Measurements from ENCODE around the gene EXOC3.
"Not testable (repeated sequence)": the region's sequence is repeated elsewhere in the genome, so short reads cannot be mapped to it uniquely, and the experiment has no call there.

EXOC3 gene

DNA sequence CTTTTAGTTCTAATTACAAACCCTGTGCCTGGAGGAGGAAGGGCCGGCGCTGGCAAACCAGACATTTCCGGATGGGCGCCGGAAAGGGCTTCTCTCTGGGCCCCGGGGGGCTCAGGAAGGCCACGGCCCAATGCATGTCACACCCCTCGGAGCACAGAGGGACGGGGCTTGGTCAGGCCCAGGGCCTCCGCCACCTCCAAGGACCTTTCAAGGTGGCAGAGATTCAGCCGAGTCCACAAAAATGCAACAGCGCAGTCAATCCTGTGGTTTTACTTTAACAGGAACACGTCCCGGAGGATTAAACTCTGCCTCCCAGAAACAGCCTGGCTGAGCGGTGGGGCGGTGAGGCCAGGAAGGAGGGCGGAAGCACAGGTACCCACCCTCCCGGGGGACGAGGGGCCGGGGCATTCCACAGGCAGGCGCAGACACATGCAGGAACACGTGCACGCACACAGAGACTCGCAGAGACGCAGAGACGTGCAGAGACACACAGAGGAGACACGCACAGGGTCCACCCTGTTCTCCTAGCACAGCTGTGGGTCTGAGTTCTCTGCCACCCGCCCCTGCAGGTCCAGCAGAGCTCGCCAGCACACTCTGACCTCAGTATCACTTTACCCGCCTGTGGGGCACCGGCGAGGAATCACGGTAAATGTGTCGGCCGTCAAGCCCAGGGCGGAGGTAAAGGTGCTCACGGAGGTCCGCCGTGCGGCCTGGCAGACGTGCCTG, 58.3 kb downstream of the EXOC3 start:
- H3K27me3 ChIP-seq (ENCODE audit: control insufficient read depth in 2 of 2, insufficient read depth in 2 of 2, low read length in 2 of 2) = peaks cover 9 to 23% of the 10 kb centered on the region in 2 donors
- H3K36me3 ChIP-seq (ENCODE audit: control insufficient read depth in 2 of 2, insufficient read depth in 2 of 2, low read length in 2 of 2) = no peaks in the 10 kb centered on the region
- no peak overlapping the region for H3K9ac ChIP-seq (ENCODE audit: low read depth in 1 of 2, low read length in 2 of 2)

DNA sequence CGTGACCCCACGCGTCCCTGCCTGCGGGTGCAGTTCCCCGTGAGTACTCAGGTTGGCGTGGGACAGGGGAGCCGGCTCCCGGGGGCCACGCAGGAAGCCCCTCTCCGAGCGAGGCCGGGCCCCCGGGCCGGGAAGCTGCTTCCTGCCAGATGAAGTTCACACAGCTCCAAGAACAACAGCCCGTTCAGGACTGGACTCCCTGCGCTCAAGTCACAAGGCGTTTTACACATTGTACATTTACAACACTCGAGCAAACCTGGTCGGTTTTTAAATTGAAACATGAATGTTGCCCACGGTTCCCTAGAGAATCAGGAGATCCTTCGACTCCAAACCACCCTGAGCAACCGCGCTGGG, 58.8 kb downstream of the EXOC3 start:
- H3K4me1 ChIP-seq (ENCODE audit: control insufficient read depth in 2 of 2, insufficient read depth in 2 of 2, low read length in 2 of 2) = no peaks in the 10 kb centered on the region
- H3K27me3 ChIP-seq (ENCODE audit: control insufficient read depth in 2 of 2, insufficient read depth in 2 of 2, low read length in 2 of 2) = peaks cover 9 to 22% of the 10 kb centered on the region in 2 donors
- H3K4me3 ChIP-seq (ENCODE audit: low read length in 2 of 2) = no peak overlapping the region
- no peak overlapping the region for H3K9ac ChIP-seq (ENCODE audit: low read depth in 1 of 2, low read length in 2 of 2)
- no peaks in the 10 kb centered on the region for H3K9me3 ChIP-seq (ENCODE audit: control insufficient read depth in 2 of 2, low read length in 2 of 2)
- H3K27ac ChIP-seq (ENCODE audit: low read depth in 2 of 2, low read length in 2 of 2) = no peak overlapping the region
- H3K36me3 ChIP-seq (ENCODE audit: control insufficient read depth in 2 of 2, insufficient read depth in 2 of 2, low read length in 2 of 2) = no peaks in the 10 kb centered on the region

More for the DNA sequence above, 58.3 kb downstream of the EXOC3 start:
- no peaks in the 10 kb centered on the region for H3K9me3 ChIP-seq (ENCODE audit: control insufficient read depth in 2 of 2, low read length in 2 of 2)
- H3K4me3 ChIP-seq (ENCODE audit: low read length in 2 of 2) = no peak overlapping the region
- no peak overlapping the region for H3K27ac ChIP-seq (ENCODE audit: low read depth in 2 of 2, low read length in 2 of 2)
- no peaks in the 10 kb centered on the region for H3K4me1 ChIP-seq (ENCODE audit: control insufficient read depth in 2 of 2, insufficient read depth in 2 of 2, low read length in 2 of 2)

DNA sequence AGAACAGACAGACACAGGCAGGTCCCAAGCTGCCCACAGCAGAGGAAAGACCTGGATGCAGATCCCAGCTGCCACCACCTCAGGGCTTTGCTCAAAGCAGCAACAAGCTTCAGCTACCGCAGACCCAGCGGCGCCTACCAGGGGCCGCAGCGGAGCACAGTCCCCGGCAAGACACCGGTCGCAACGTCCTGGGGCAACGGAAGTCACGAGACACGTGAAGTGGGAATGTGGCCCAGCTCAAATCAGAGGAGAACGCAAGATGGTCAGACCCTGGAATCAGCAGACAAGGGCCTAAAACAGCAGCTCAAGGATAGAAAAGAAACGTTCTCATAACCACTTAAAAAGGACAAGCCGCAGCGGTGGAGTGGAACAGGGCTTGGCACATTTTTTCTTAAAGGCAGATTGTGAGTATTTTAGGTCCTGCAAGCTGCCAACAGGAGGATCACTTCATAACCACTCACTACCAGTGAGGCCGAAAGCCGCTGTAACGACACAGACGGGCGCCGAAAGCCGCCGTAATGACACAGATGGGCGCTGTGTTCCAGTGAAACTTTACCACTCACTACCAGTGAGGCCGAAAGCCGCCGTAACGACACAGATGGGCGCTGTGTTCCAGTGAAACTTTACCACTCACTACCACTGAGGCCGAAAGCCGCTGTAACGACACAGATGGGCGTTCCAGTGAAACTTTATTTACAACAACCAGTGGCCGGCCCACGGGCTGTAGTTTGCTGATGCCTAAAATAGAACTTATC, 59.5 kb downstream of the EXOC3 start:
- Histone ChIP-seq H3K27me3 (ENCODE audit: control insufficient read depth in 2 of 2, insufficient read depth in 2 of 2, low read length in 2 of 2) (peaks cover 9 to 19% of the 10 kb centered on the region in 2 donors), H3K4me3 (ENCODE audit: low read length in 2 of 2) (no peak overlapping the region), H3K27ac (ENCODE audit: low read depth in 2 of 2, low read length in 2 of 2) (no peak overlapping the region), H3K4me1 (ENCODE audit: control insufficient read depth in 2 of 2, insufficient read depth in 2 of 2, low read length in 2 of 2) (no peaks in the 10 kb centered on the region), H3K9ac (ENCODE audit: low read depth in 1 of 2, low read length in 2 of 2) (no peak overlapping the region), H3K36me3 (ENCODE audit: control insufficient read depth in 2 of 2, insufficient read depth in 2 of 2, low read length in 2 of 2) (no peaks in the 10 kb centered on the region), H3K9me3 (ENCODE audit: control insufficient read depth in 2 of 2, low read length in 2 of 2) (no peaks in the 10 kb centered on the region)

DNA sequence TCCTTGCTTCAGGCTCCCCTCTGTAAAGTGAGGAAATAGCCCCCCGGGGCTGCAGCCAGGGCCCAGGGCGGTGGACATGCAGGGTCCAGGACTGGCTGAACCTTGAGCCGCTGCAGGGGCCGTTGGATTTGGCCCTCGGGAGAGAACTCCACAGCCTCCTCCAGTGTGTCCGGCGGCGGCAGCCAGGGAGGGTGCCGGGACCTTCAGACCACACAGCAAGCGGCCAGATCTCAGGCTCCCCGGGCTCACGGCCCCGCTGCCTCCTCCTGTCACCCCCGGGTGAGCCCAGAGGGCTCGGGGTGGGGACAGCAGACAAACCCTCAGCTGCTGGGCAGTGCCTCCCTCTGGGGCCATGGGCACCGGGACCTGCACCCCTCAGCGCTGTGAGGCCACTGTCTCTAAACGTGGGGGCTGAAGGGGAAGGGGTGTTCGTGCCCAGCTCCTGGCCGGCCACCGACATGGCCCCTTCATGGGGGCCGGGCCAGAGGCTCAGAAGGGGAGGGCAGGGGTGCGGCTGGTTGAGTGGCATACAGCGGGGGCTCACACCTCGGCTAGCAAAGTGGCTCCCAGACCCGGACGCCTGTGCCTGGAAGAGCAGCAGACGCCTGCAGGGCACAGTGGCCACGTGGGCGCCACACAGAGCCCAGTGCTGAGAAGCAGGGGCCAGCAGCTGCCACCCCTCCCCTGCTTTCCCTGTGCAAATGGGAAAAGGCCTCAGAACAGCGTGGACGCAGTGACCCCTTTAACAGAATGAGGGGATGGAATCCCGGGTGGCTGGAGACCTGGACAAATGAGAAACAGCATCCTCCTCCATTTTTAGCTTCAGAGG, 61.6 kb downstream of the EXOC3 start:
- Histone ChIP-seq H3K4me3 (ENCODE audit: low read length in 2 of 2) (no peak overlapping the region), H3K36me3 (ENCODE audit: control insufficient read depth in 2 of 2, insufficient read depth in 2 of 2, low read length in 2 of 2) (no peaks in the 10 kb centered on the region), H3K9me3 (ENCODE audit: control insufficient read depth in 2 of 2, low read length in 2 of 2) (no peaks in the 10 kb centered on the region), H3K27ac (ENCODE audit: low read depth in 2 of 2, low read length in 2 of 2) (no peak overlapping the region), H3K4me1 (ENCODE audit: control insufficient read depth in 2 of 2, insufficient read depth in 2 of 2, low read length in 2 of 2) (no peaks in the 10 kb centered on the region), H3K9ac (ENCODE audit: low read depth in 1 of 2, low read length in 2 of 2) (no peak overlapping the region), H3K27me3 (ENCODE audit: control insufficient read depth in 2 of 2, insufficient read depth in 2 of 2, low read length in 2 of 2) (peaks cover 0 to 10% of the 10 kb centered on the region in 2 donors)

DNA sequence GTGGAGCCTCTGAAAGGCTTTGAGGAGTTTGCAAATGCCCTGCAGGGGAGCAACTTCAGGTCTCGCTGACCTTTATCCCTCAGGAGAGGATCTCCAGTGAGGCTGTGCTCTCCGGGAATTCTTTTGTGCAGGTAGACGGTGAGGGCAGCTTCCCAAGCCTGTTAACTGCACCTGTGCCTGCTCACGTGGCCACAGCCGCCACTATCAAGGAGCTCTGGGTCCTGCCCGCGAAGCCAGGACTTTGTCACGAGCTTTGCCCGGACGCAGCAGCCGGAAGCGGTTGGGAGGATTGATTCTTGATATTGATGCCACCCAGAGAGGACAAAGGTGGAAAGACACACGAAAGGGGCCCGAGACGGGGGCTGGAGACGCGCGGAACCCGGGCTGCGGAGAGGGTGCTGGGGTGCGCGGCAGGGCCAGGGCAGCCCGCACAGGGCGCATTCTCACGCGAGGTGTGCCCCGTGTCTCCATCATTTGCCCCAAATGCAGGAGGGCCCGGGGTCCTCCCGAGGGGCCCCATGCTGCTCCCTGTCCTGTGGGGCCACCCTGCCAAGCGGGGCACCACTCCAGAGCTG, 63.1 kb downstream of the EXOC3 start:
- Histone ChIP-seq H3K9me3 (ENCODE audit: control insufficient read depth in 2 of 2, low read length in 2 of 2) (no peaks in the 10 kb centered on the region), H3K4me1 (ENCODE audit: control insufficient read depth in 2 of 2, insufficient read depth in 2 of 2, low read length in 2 of 2) (no peaks in the 10 kb centered on the region), H3K36me3 (ENCODE audit: control insufficient read depth in 2 of 2, insufficient read depth in 2 of 2, low read length in 2 of 2) (no peaks in the 10 kb centered on the region), H3K27me3 (ENCODE audit: control insufficient read depth in 2 of 2, insufficient read depth in 2 of 2, low read length in 2 of 2) (peaks cover 0 to 9% of the 10 kb centered on the region in 2 donors), H3K4me3 (ENCODE audit: low read length in 2 of 2) (no peak overlapping the region), H3K9ac (ENCODE audit: low read depth in 1 of 2, low read length in 2 of 2) (no peak overlapping the region), H3K27ac (ENCODE audit: low read depth in 2 of 2, low read length in 2 of 2) (no peak overlapping the region)

DNA sequence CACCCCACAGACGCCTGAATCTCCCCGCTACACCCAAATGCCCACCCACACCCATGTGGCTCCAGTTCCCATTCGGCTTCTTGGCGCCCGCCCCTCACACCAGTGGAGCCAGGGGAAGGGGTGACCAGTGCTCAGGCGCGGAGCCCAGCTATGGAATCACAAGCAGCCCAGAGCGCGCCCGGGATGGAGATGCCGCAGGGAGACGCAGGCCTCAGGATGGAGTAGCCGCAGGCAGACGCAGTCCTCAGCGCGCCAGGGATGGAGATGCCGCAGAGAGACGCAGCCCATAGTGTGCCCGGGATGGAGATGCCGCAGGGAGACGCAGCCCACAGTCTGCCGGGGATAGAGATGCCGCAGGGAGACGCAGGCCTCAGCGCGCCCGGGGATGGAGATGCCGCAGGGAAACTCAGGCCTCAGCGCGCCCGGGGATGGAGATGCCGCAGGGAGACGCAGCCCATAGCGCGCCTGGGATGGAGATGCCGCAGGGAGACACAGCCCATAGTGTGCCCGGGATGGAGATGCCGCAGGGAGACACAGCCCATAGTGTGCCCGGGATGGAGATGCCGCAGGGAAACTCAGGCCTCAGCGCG, 65.1 kb downstream of the EXOC3 start:
- not testable (repeated sequence) for H3K4me3 ChIP-seq (ENCODE audit: low read length in 2 of 2); H3K9ac ChIP-seq (ENCODE audit: low read depth in 1 of 2, low read length in 2 of 2); H3K9me3 ChIP-seq (ENCODE audit: control insufficient read depth in 2 of 2, low read length in 2 of 2); H3K27ac ChIP-seq (ENCODE audit: low read depth in 2 of 2, low read length in 2 of 2); H3K4me1 ChIP-seq (ENCODE audit: control insufficient read depth in 2 of 2, insufficient read depth in 2 of 2, low read length in 2 of 2); H3K27me3 ChIP-seq (ENCODE audit: control insufficient read depth in 2 of 2, insufficient read depth in 2 of 2, low read length in 2 of 2); H3K36me3 ChIP-seq (ENCODE audit: control insufficient read depth in 2 of 2, insufficient read depth in 2 of 2, low read length in 2 of 2)

DNA sequence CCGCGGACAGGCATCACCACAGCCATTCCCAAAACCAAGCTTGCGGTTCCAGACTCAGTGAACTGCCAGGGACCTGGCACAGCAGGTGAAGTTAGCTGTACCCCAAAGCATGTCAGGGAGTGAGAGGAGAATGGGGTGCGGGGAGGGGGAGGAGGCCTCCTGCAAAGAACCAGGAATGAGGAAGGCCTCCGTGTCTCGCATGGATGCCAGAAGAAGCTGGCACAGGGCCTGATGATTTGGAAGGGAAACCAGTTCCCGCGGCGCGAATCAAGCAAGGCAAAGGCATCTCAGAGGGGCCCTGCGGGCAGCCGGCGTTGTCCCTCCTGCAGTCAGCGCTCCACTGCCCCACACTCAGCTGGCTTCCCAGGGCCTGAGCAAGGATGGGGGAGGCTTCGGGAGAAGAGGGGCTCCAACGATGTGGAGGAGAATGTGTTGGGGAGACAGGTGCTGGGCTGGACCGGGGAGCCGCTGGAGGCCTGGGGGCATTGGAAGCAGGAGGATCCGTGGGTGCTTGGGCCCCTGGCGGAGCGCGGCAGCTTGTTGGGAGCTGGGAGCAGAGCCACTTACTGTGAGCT, 66.7 kb downstream of the EXOC3 start:
- Histone ChIP-seq H3K4me3 (ENCODE audit: low read length in 2 of 2) (no peak overlapping the region), H3K9ac (ENCODE audit: low read depth in 1 of 2, low read length in 2 of 2) (no peak overlapping the region), H3K27ac (ENCODE audit: low read depth in 2 of 2, low read length in 2 of 2) (no peak overlapping the region), H3K36me3 (ENCODE audit: control insufficient read depth in 2 of 2, insufficient read depth in 2 of 2, low read length in 2 of 2) (no peaks in the 10 kb centered on the region), H3K4me1 (ENCODE audit: control insufficient read depth in 2 of 2, insufficient read depth in 2 of 2, low read length in 2 of 2) (peaks cover 0 to under 1% of the 10 kb centered on the region in 2 donors), H3K9me3 (ENCODE audit: control insufficient read depth in 2 of 2, low read length in 2 of 2) (no peaks in the 10 kb centered on the region), H3K27me3 (ENCODE audit: control insufficient read depth in 2 of 2, insufficient read depth in 2 of 2, low read length in 2 of 2) (peaks cover 3% of the 10 kb centered on the region in 2 donors)

DNA sequence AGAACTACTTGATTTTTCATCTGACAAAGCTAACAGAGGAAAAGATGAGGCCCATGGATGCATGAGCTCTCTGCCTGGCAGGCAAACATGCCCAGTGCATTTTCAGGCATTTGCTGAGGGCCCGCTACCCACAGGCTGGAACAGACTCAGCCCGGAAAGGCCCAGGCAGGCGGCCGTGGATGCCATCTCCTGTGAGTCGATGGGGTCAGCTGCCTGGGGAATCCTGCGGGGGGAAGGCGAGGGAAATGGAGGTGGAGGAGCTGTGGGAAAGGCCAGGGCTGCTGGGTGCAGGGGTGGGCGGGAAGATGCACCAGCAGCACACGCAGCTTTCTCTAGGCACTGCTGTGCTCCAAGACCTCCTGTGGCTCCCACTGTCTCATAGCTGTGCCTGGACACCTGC, 67.5 kb downstream of the EXOC3 start:
- Histone ChIP-seq H3K27ac (ENCODE audit: low read depth in 2 of 2, low read length in 2 of 2) (no peak overlapping the region), H3K9ac (ENCODE audit: low read depth in 1 of 2, low read length in 2 of 2) (no peak overlapping the region), H3K9me3 (ENCODE audit: control insufficient read depth in 2 of 2, low read length in 2 of 2) (no peaks in the 10 kb centered on the region), H3K4me1 (ENCODE audit: control insufficient read depth in 2 of 2, insufficient read depth in 2 of 2, low read length in 2 of 2) (peaks cover 0 to 2% of the 10 kb centered on the region in 2 donors), H3K27me3 (ENCODE audit: control insufficient read depth in 2 of 2, insufficient read depth in 2 of 2, low read length in 2 of 2) (peaks cover 3% of the 10 kb centered on the region in 2 donors), H3K36me3 (ENCODE audit: control insufficient read depth in 2 of 2, insufficient read depth in 2 of 2, low read length in 2 of 2) (no peaks in the 10 kb centered on the region), H3K4me3 (ENCODE audit: low read length in 2 of 2) (no peak overlapping the region)

DNA sequence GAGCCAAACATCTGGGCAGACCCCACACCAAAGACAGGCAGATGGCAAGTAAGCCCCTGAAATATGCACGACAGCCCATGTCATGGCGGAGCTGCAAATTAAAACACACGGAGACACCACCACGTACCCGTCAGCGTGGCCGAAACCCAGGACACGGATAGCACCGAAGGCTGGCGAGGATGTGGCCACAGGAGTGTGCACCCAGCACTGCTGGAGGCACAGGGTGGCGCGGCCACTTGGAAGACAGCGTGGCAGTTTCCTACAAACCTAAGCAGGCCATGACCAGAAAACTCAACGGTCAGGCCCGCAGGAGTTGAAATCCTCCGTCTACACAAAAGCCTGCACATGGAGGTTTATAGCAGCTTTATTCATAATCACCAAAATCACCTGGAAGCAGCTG, 68.5 kb downstream of the EXOC3 start:
- H3K4me3 ChIP-seq (ENCODE audit: low read length in 2 of 2) = no peak overlapping the region
- H3K9me3 ChIP-seq (ENCODE audit: control insufficient read depth in 2 of 2, low read length in 2 of 2) = no peaks in the 10 kb centered on the region
- H3K9ac ChIP-seq (ENCODE audit: low read depth in 1 of 2, low read length in 2 of 2) = no peak overlapping the region
- peaks cover 3% of the 10 kb centered on the region in 2 donors for H3K27me3 ChIP-seq (ENCODE audit: control insufficient read depth in 2 of 2, insufficient read depth in 2 of 2, low read length in 2 of 2)
- peaks cover 0 to 2% of the 10 kb centered on the region in 2 donors for H3K4me1 ChIP-seq (ENCODE audit: control insufficient read depth in 2 of 2, insufficient read depth in 2 of 2, low read length in 2 of 2)
- H3K27ac ChIP-seq (ENCODE audit: low read depth in 2 of 2, low read length in 2 of 2) = no peak overlapping the region
- no peaks in the 10 kb centered on the region for H3K36me3 ChIP-seq (ENCODE audit: control insufficient read depth in 2 of 2, insufficient read depth in 2 of 2, low read length in 2 of 2)
